Lower lobe of right lung (tissue), 2 donors: ENCODE measurements around the gene TUBE1. TPM values are rescaled to one million over a fixed set of nuclear protein-coding genes. Genes with fewer than 3 reads are reported as not detected.
"Not testable (repeated sequence)": the region's sequence is repeated elsewhere in the genome, so short reads cannot be mapped to it uniquely, and the experiment has no call there.

Source experiments
- ATAC-seq, 2 donors: fragments of 200-7000 bp; cut with Tn5 transposase; one replicate each; pipeline ENCODE4 v1.9.1; 2020 to 2022; ENCODE audit warnings: mild to moderate bottlenecking in 2 of 2, moderate library complexity in 2 of 2
- DNase-seq: peaks from one replicate; pipeline ENCODE4 v3.0.0-alpha.2; 2020
- H3K27ac ChIP-seq: fragments of 200-600 bp; one replicate; pipeline ENCODE4 v1.8.0; 2022
- H3K27me3 ChIP-seq: fragments of 200-600 bp; one replicate; pipeline ENCODE4 v1.8.0; 2022; ENCODE audit warnings: low read depth
- H3K36me3 ChIP-seq: fragments of 200-600 bp; one replicate; pipeline ENCODE4 v1.8.0; 2022; ENCODE audit warnings: mild to moderate bottlenecking
- H3K4me1 ChIP-seq: fragments of 200-600 bp; one replicate; pipeline ENCODE4 v1.8.0; 2022
- H3K4me3 ChIP-seq: fragments of 200-600 bp; one replicate; pipeline ENCODE4 v1.8.0; 2022; ENCODE audit warnings: mild to moderate bottlenecking
- H3K9me3 ChIP-seq: fragments of 200-600 bp; one replicate; pipeline ENCODE4 v1.8.0; 2022
- CTCF ChIP-seq: fragments of 200-600 bp; IDR thresholded peaks from one replicate; pipeline ENCODE4 v1.8.0; 2022; ENCODE audit warnings: antibody characterized with exemption, mild to moderate bottlenecking
- intact Hi-C: fragments of 100-400 bp; cut with DNase I; formaldehyde crosslinking; loops from one replicate; pipeline ENCODE4 v1.11.0; 2022
- total RNA-seq: library from RNA; stranded (reverse); fragmentation: NEBNext Ultra II Directional; extraction: Animal tissue kit (Norgen Biotek cat#: 25700); gene quantifications from one replicate; pipeline ENCODE4 v1.2.1, GENCODE V29; 2021
- donor health status: DM: no; HTN: yes; CAD: no; lungs with severe emphysema.

TUBE1 gene
- total RNA-seq, 1 donor from 2014 or later: 22.2 TPM

DNA sequence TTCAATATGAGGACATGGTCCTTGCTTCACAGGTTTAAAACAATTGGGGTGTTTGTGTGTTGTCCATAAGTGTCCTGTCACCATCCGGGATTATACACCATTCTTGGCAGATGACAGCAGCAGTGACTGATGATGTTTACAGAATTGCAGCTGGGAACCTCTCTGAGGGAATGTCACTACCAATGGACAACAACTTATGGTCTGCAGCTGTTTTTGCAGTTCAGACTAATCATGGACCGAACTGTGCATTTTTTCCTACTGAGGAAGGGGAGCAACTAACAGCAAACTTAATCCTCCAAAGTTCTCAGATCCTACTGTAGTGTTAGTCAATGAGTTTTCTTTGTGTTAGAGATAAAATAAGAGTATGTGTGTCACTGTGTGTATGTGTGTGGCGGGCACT lies 26.1 kb upstream of the TUBE1 start:
- ATAC-seq (no peak), DNase-seq (no peak)
- H3K27me3 ChIP-seq: no peaks in the 10 kb centered on the region

GRCh38 chr6:112109262-112109661 lies 22.0 kb upstream of the TUBE1 start:
- DNase-seq (no peak), ATAC-seq (no peak)
- H3K4me1 ChIP-seq: no peaks in the 10 kb centered on the region
- intact Hi-C loops: no loop called here
- no peak overlapping the region for H3K27ac ChIP-seq
- no peak for TF ChIP-seq CTCF
- peaks cover 47% of the 10 kb centered on the region for H3K36me3 ChIP-seq
- no peak overlapping the region for H3K4me3 ChIP-seq
- no peaks in the 10 kb centered on the region for H3K9me3 ChIP-seq
- no peaks in the 10 kb centered on the region for H3K27me3 ChIP-seq

More for the DNA sequence above, 26.1 kb upstream of the TUBE1 start:
- no peak for TF ChIP-seq CTCF
- H3K4me3 ChIP-seq: no peak overlapping the region
- no peak overlapping the region for H3K27ac ChIP-seq
- peaks cover 77% of the 10 kb centered on the region for H3K36me3 ChIP-seq
- intact Hi-C loops: no loop called here
- no peaks in the 10 kb centered on the region for H3K4me1 ChIP-seq
- H3K9me3 ChIP-seq: no peaks in the 10 kb centered on the region

DNA sequence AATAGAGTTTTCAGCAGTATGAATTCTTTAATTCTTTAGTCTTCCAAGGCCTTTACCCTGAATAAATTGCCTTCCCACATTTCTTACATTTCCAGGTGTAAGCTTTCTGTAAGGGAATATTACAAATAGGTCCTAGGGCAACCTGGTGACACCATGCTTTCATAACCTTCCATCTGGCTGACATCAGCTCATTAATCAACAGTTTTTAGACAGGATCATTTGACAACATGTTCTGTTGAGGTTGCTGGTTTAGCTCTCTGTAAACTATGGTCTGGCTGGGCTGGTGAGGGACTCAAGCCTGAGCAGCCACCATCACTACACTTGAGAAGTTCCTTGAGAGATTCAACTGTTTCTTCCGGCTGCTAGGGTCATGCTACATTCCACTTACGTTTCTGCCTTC lies 19.3 kb upstream of the TUBE1 start:
- no peak for TF ChIP-seq CTCF
- no peak overlapping the region for H3K27ac ChIP-seq
- H3K4me1 ChIP-seq: no peaks in the 10 kb centered on the region
- DNase-seq: no peak
- H3K36me3 ChIP-seq: peaks cover 34% of the 10 kb centered on the region
- no peaks in the 10 kb centered on the region for H3K27me3 ChIP-seq
- no peak overlapping the region for H3K4me3 ChIP-seq
- no peak for ATAC-seq
- intact Hi-C loops: no loop called here
- no peaks in the 10 kb centered on the region for H3K9me3 ChIP-seq

DNA sequence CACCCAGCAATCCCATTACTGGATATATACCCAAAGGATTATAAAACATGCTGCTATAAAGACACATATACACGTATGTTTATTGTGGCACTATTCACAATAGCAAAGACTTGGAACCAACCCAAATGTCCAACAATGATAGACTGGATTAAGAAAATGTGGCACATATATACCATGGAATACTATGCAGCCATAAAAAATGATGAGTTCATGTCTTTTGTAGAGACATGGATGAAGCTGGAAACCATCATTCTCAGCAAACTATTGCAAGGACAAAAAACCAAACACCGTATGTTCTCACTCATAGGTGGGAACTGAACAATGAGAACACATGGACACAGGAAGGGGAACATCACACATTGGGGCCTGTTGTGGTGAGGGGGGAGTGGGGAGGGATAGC lies 18.7 kb upstream of the TUBE1 start:
- intact Hi-C loops, ATAC-seq, DNase-seq, H3K27ac ChIP-seq, H3K4me1 ChIP-seq, H3K4me3 ChIP-seq, H3K9me3 ChIP-seq, H3K27me3 ChIP-seq: not testable (repeated sequence)
- peaks cover 29% of the 10 kb centered on the region for H3K36me3 ChIP-seq

- Histone ChIP-seq H3K36me3 (no peaks in the 10 kb centered on the region), H3K4me3 (no peak overlapping the region), H3K27ac (no peak overlapping the region), H3K27me3 (no peaks in the 10 kb centered on the region), H3K4me1 (no peaks in the 10 kb centered on the region), H3K9me3 (no peaks in the 10 kb centered on the region)
- intact Hi-C loops: no loop called here
- no peak for DNase-seq
- TF ChIP-seq CTCF: no peak
- no peak for ATAC-seq
Measured at GRCh38 chr6:112100561-112100960, 13.3 kb upstream of the TUBE1 start.

GRCh38 chr6:112096901-112097300 lies 9.6 kb upstream of the TUBE1 start:
- Histone ChIP-seq H3K4me1 (no peaks in the 10 kb centered on the region), H3K4me3 (no peak overlapping the region), H3K36me3 (no peaks in the 10 kb centered on the region), H3K27me3 (no peaks in the 10 kb centered on the region), H3K9me3 (no peaks in the 10 kb centered on the region), H3K27ac (no peak overlapping the region)
- no peak for TF ChIP-seq CTCF
- no peak for ATAC-seq
- intact Hi-C loops: no loop called here
- DNase-seq: no peak
